T-helper 2 cell treated with Interferon-gamma antibody and Interleukin-4, amounts not matched to agents 5 μg/mL and 100 μg/mL, for 36 hours (primary cell): ENCODE data around the gene KDM4C.

ENCODE experiments used
- DNase-seq: peaks from one replicate; pipeline ENCODE4 v3.0.0; 2021; ENCODE audit warnings: low spot score
- H3K27ac Mint-ChIP-seq: one replicate; pipeline ENCODE4 v1.8.0; 2021; ENCODE audit warnings: mild to moderate bottlenecking, mixed read lengths
- H3K27me3 Mint-ChIP-seq: one replicate; pipeline ENCODE4 v1.8.0; 2021; ENCODE audit warnings: low read depth, mixed read lengths
- H3K36me3 Mint-ChIP-seq: one replicate; pipeline ENCODE4 v1.8.0; 2021; ENCODE audit warnings: low read depth, mixed read lengths
- H3K4me1 Mint-ChIP-seq: one replicate; pipeline ENCODE4 v1.8.0; 2021; ENCODE audit warnings: low read depth, mixed read lengths
- H3K4me3 Mint-ChIP-seq: one replicate; pipeline ENCODE4 v1.8.0; 2022; ENCODE audit warnings: mild to moderate bottlenecking, moderate library complexity, mixed read lengths
- H3K9me3 Mint-ChIP-seq: one replicate; pipeline ENCODE4 v1.8.0; 2021; ENCODE audit warnings: mixed read lengths

KDM4C gene

GRCh38 chr9:7209990-7210389 lies 452.2 kb downstream of the KDM4C start:
- Mint-ChIP-seq H3K9me3 (no peaks in the 10 kb centered on the region), H3K4me1 (peaks cover 6% of the 10 kb centered on the region), H3K4me3 (no peak overlapping the region), H3K27me3 (peaks cover 16% of the 10 kb centered on the region), H3K36me3 (no peaks in the 10 kb centered on the region), H3K27ac (no peak overlapping the region)
- no peak for DNase-seq

- Mint-ChIP-seq H3K27me3 (peaks cover 16% of the 10 kb centered on the region), H3K4me1 (peaks cover 13% of the 10 kb centered on the region), H3K27ac (no peak overlapping the region), H3K36me3 (no peaks in the 10 kb centered on the region), H3K9me3 (no peaks in the 10 kb centered on the region), H3K4me3 (no peak overlapping the region)
- DNase-seq = no peak
These were observed 453.3 kb downstream of the KDM4C start for GRCh38 chr9:7210854-7211637.

GRCh38 chr9:7211657-7212056 lies 453.9 kb downstream of the KDM4C start:
- no peaks in the 10 kb centered on the region for H3K9me3 Mint-ChIP-seq
- no peak overlapping the region for H3K27ac Mint-ChIP-seq
- DNase-seq = no peak
- no peak overlapping the region for H3K4me3 Mint-ChIP-seq
- peaks cover 16% of the 10 kb centered on the region for H3K27me3 Mint-ChIP-seq
- H3K4me1 Mint-ChIP-seq = peaks cover 18% of the 10 kb centered on the region
- H3K36me3 Mint-ChIP-seq = no peaks in the 10 kb centered on the region

GRCh38 chr9:7212101-7212500 lies 454.3 kb downstream of the KDM4C start:
- Mint-ChIP-seq H3K27ac (no peak overlapping the region), H3K9me3 (peaks cover 2% of the 10 kb centered on the region), H3K4me1 (peaks cover 23% of the 10 kb centered on the region), H3K4me3 (no peak overlapping the region), H3K27me3 (peaks cover 16% of the 10 kb centered on the region), H3K36me3 (peaks cover 1% of the 10 kb centered on the region)
- DNase-seq = no peak

- Mint-ChIP-seq H3K36me3 (peaks cover 9% of the 10 kb centered on the region), H3K4me3 (peak overlapping the region; percentile 70), H3K27ac (peak overlapping the region; percentile 52), H3K4me1 (peaks cover 31% of the 10 kb centered on the region), H3K27me3 (peaks cover 30% of the 10 kb centered on the region), H3K9me3 (peaks cover 32% of the 10 kb centered on the region)
- DNase-seq = peak; percentile 65
These were observed 458.4 kb downstream of the KDM4C start for GRCh38 chr9:7216004-7216841.

GRCh38 chr9:7223981-7224380 lies 466.2 kb downstream of the KDM4C start:
- no peak overlapping the region for H3K27ac Mint-ChIP-seq
- no peak for DNase-seq
- H3K9me3 Mint-ChIP-seq = peaks cover 24% of the 10 kb centered on the region
- H3K4me3 Mint-ChIP-seq = no peak overlapping the region
- peaks cover 3% of the 10 kb centered on the region for H3K36me3 Mint-ChIP-seq
- peaks cover 37% of the 10 kb centered on the region for H3K27me3 Mint-ChIP-seq
- peaks cover 17% of the 10 kb centered on the region for H3K4me1 Mint-ChIP-seq
